SK-N-MC (cell line): ENCODE measurements around the gene DNPH1.

Experiments used
- EZH2 ChIP-seq: fragments of 200-600 bp; sonication (generic); IDR thresholded peaks from one replicate; pipeline ENCODE4 v1.6.1; 2017; ENCODE audit warnings: antibody characterized with exemption
- FOXP2 ChIP-seq: optimal IDR thresholded peaks from 2 replicates; pipeline ENCODE3; 2011; ENCODE audit warnings: mild to moderate bottlenecking, moderate library complexity; ENCODE audit not compliant: insufficient read depth; ENCODE audit errors: extremely low read length, control extremely low read depth
- POLR2AphosphoS5 ChIP-seq: IDR thresholded peaks from 2 replicates; pipeline ENCODE4 v1.6.1; 2012; ENCODE audit warnings: mild to moderate bottlenecking, low read depth, low read length, borderline replicate concordance

DNA sequence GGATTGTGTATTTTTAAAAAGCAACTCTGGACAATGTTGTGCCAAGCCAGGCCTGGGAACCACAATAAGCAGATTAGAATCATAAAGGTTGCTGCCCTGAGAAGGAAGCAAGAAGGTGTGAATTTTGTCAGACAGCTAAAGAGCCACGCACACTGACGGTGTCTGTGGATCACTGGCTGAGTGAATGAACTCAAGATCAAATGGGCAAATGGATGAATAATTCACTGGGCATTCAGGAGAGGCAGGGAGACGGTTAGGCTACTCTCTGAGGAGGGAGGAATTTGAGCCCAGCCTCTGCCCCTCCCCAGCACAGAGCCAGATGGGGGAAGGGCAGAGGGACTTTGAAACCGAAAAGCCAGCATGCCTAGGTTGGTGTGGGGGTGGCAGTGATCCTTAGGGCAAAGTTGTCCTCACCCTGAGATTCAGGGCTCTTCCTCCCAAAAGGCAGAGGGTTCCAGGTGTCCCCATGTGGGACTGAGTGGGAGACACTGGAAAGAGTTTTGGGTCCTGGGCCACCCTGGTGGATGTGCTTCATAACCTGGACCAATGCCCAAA lies 49.3 kb upstream of the DNPH1 start:
- TF ChIP-seq EZH2 (no peak), POLR2AphosphoS5 (no peak), FOXP2 (no peak)
